MCF 10A (cell line): ENCODE measurements around the gene GPX3. TPM values are rescaled to one million over a fixed set of nuclear protein-coding genes. Genes with fewer than 3 reads are reported as not detected.

Source experiments
- total RNA-seq: library from RNA; stranded (reverse); gene quantifications from 2 replicates; pipeline ENCODE4 v1.2.3, GENCODE V29; 2022

Gene GPX3
- total RNA-seq, 1 experiment from 2014 or later: not detected

Other genes starting within 250 kb of the GPX3 start
- 21.7 and 26.1 TPM in 2 replicates for gene SMIM3, start 241.8 kb upstream of the GPX3 start, total RNA-seq
- gene IRGM, start 174.1 kb upstream of the GPX3 start, total RNA-seq: not detected in 2 replicates
- gene ZNF300, start 115.6 kb upstream of the GPX3 start, total RNA-seq: 14.6 and 15.4 TPM in 2 replicates
- gene TNIP1, start 60.4 kb downstream of the GPX3 start, total RNA-seq: 246 and 342 TPM in 2 replicates
- gene ANXA6, start 137.2 kb downstream of the GPX3 start, total RNA-seq: 2.6 TPM in 2 replicates
- 2.8 and 3.0 TPM in 2 replicates for gene CCDC69, start 203.5 kb downstream of the GPX3 start, total RNA-seq
- 28.9 and 36.1 TPM in 2 replicates for gene GM2A, start 232.6 kb downstream of the GPX3 start, total RNA-seq